SK-N-SH (cell line): ENCODE measurements around the gene KERA. TPM values are rescaled to one million over a fixed set of nuclear protein-coding genes. Genes with fewer than 3 reads are reported as not detected.

ENCODE experiments used
- CTCF ChIA-PET: fragments of 300-600, 350-600 bp; formaldehyde crosslinking; extraction: SDS; loops from one replicate; lab custom pipeline; 2021; lab: Yijun Ruan, JAX
- POLR2A ChIA-PET: fragments of 350-600 bp; sonication (Branson Sonifier 250); formaldehyde crosslinking; extraction: SDS; loops from one replicate; lab custom pipeline; 2020; ENCODE audit warnings: antibody characterized with exemption, inconsistent platforms; lab: Yijun Ruan, JAX
- DNase-seq: peaks from one replicate; pipeline ENCODE4 v3.0.0; 2012
- H2AFZ ChIP-seq: fragments of 200-600 bp; sonication (generic); 2 replicates; pipeline ENCODE4 v1.8.1; 2016; ENCODE audit warnings: antibody characterized with exemption, mild to moderate bottlenecking, low read depth
- H3F3A ChIP-seq: fragments of 200-600 bp; sonication (generic); replicated peaks from 2 replicates; pipeline ENCODE3; 2016; ENCODE audit warnings: antibody characterized with exemption, mild to moderate bottlenecking; ENCODE audit not compliant: insufficient read depth
- H3K27ac ChIP-seq, 2 experiments: fragments of 200-500 bp in 1 of 2; fragments of 200-600 bp in 1 of 2; sonication (Bioruptor generic) in 1 of 2; sonication (generic), shearing (Covaris generic) in 1 of 2; 2 replicates each; pipeline versions ENCODE4 v1.5.1 to v1.6.1; 2014 to 2016; ENCODE audit warnings: low read depth in 2 of 2, inconsistent platforms in 1 of 2, low read length in 1 of 2, mild to moderate bottlenecking in 1 of 2, mixed read lengths in 1 of 2
- H3K27me3 ChIP-seq: fragments of 200-600 bp; sonication (generic), shearing (Covaris generic); 2 replicates; pipeline ENCODE4 v1.6.1; 2016; ENCODE audit warnings: mixed run types; ENCODE audit not compliant: insufficient read depth
- H3K36me3 ChIP-seq, 2 experiments: fragments of 200-500 bp in 1 of 2; fragments of 200-600 bp in 1 of 2; sonication (Bioruptor generic) in 1 of 2; sonication (generic) in 1 of 2; replicated peaks in 1 of 2; 2 replicates each; pipeline versions ENCODE3 to v1.5.1; 2014 to 2016; ENCODE audit warnings: low read length in 1 of 2, mild to moderate bottlenecking in 1 of 2; ENCODE audit not compliant: insufficient read depth in 2 of 2, control insufficient read depth in 1 of 2
- H3K4me1 ChIP-seq, 2 experiments: fragments of 200-500 bp in 1 of 2; fragments of 200-600 bp in 1 of 2; sonication (Bioruptor generic) in 1 of 2; sonication (generic), shearing (Covaris generic) in 1 of 2; 2 replicates each; pipeline versions ENCODE4 v1.5.1 to v1.6.1; 2014 to 2016; ENCODE audit warnings: low read depth in 1 of 2, low read length in 1 of 2, mixed run types in 1 of 2; ENCODE audit not compliant: insufficient read depth in 2 of 2, control insufficient read depth in 1 of 2
- H3K4me2 ChIP-seq: fragments of 200-600 bp; sonication (generic), shearing (Covaris generic); 2 replicates; pipeline ENCODE4 v1.6.1; 2017; ENCODE audit warnings: mixed run types
- H3K4me3 ChIP-seq, 2 experiments: fragments of 200-500 bp in 1 of 2; fragments of 200-600 bp in 1 of 2; sonication (Bioruptor generic) in 1 of 2; sonication (generic), shearing (Covaris generic) in 1 of 2; 2 replicates each; pipeline versions ENCODE4 v1.5.1 to v1.8.1; 2014 to 2016; ENCODE audit warnings: low read depth in 2 of 2, inconsistent platforms in 1 of 2, low read length in 1 of 2, mild to moderate bottlenecking in 1 of 2, mixed read lengths in 1 of 2, moderate library complexity in 1 of 2
- H3K79me2 ChIP-seq: fragments of 200-600 bp; sonication (generic); 2 replicates; pipeline ENCODE4 v1.8.1; 2017; ENCODE audit warnings: mild to moderate bottlenecking; ENCODE audit not compliant: insufficient read depth
- H3K9ac ChIP-seq: fragments of 200-600 bp; sonication (generic); 2 replicates; pipeline ENCODE4 v1.6.1; 2017; ENCODE audit warnings: mixed run types
- H3K9me2 ChIP-seq: fragments of 200-600 bp; sonication (generic); 2 replicates; pipeline ENCODE4 v1.6.1; 2017; ENCODE audit warnings: mixed run types
- H3K9me3 ChIP-seq: fragments of 200-600 bp; sonication (generic); 2 replicates; pipeline ENCODE4 v1.6.1; 2017; ENCODE audit warnings: mixed run types, mild to moderate bottlenecking, moderate library complexity
- H4K20me1 ChIP-seq: fragments of 200-600 bp; sonication (generic); 2 replicates; pipeline ENCODE4 v1.6.1; 2017; ENCODE audit warnings: mild to moderate bottlenecking, mixed run types; ENCODE audit not compliant: insufficient read depth
- EP300 ChIP-seq, 2 experiments: IDR thresholded peaks; 2 replicates each; pipeline versions ENCODE4 v1.4.0 to v1.6.1; 2012; ENCODE audit warnings: borderline replicate concordance in 1 of 2, low read depth in 1 of 2, low read length in 1 of 2
- FOXM1 ChIP-seq: IDR thresholded peaks from 2 replicates; pipeline ENCODE4 v1.4.0; 2012; ENCODE audit warnings: low read depth, mild to moderate bottlenecking
- IRF3 ChIP-seq: fragments of 150-350 bp; IDR thresholded peaks from 2 replicates; pipeline ENCODE4 v1.6.1; 2016; ENCODE audit warnings: mild to moderate bottlenecking, low read depth, low read length
- JUND ChIP-seq: IDR thresholded peaks from 2 replicates; pipeline ENCODE4 v1.4.0; 2012
- MAX ChIP-seq: IDR thresholded peaks from 2 replicates; pipeline ENCODE4 v1.4.0; 2012; ENCODE audit warnings: low read depth
- MEF2A ChIP-seq: IDR thresholded peaks from 2 replicates; pipeline ENCODE4 v1.4.0; 2012; ENCODE audit warnings: low read depth, borderline replicate concordance
- MXI1 ChIP-seq: IDR thresholded peaks from 2 replicates; pipeline ENCODE4 v1.6.1; 2012; ENCODE audit warnings: mild to moderate bottlenecking, low read depth, low read length, improper control_type of control experiment
- PBX3 ChIP-seq: IDR thresholded peaks from 2 replicates; pipeline ENCODE4; 2012
- REST ChIP-seq: IDR thresholded peaks from 2 replicates; pipeline ENCODE4 v1.6.1; 2012; ENCODE audit warnings: mild to moderate bottlenecking, low read depth, low read length, moderate library complexity
- RFX5 ChIP-seq: IDR thresholded peaks from 2 replicates; pipeline ENCODE4 v1.6.1; 2012; ENCODE audit warnings: mild to moderate bottlenecking, improper control_type of control experiment, low read length
- SMC3 ChIP-seq: IDR thresholded peaks from 2 replicates; pipeline ENCODE4 v1.6.1; 2012; ENCODE audit warnings: low read depth, low read length, improper control_type of control experiment
- polyA plus RNA-seq, 3 experiments: library from polyadenylated mRNA; depleted of rRNA; stranded (reverse); fragments of >200 nt; gene quantifications; 2 replicates each; pipeline ENCODE4 v1.2.3, GENCODE V29; 2012

Gene KERA
- polyA plus RNA-seq, 1 of the 3 experiments (the other 2 are of a cell fraction): not detected

GRCh38 chr12:91098941-91099340 lies 41.1 kb upstream of the KERA start (continued):
- TF ChIP-seq REST: 0 out of 2 replicates have a peak, but pooled peaks have one; percentile 27
- TF ChIP-seq PBX3: peak; percentile 79

GRCh38 chr12:91098461-91098860 lies 40.6 kb upstream of the KERA start:
- H3K4me3 ChIP-seq: no peak overlapping the region
- ChIA-PET POLR2A (no interaction called here), CTCF (interaction anchor here (0.6 to 1.4 kb wide), 3 partner anchors 10 to 505 kb away, joined by 3 to 4 read pairs (median 3); no protein-coding TSS in a partner anchor)
- H3K27ac ChIP-seq: peak overlapping the region; percentile 76 to 83; a peak in 3 of 4 replicates
- peaks cover 0 to 14% of the 10 kb centered on the region in 2 experiments; a peak in 3 of 4 replicates for H3K4me1 ChIP-seq
- TF ChIP-seq MEF2A (no peak), RFX5 (no peak), IRF3 (no peak), FOXM1 (0 out of 2 replicates have a peak, but pooled peaks have one; percentile 1), JUND (no peak), EP300 (IDR thresholded peaks at IDR 0.05; ENCODE audit: borderline replicate concordance in 1 of 2, low read depth in 1 of 2, low read length in 1 of 2) (no peak; a peak in 1 of 4 replicates), SMC3 (no peak), MAX (no peak), MXI1 (no peak)
- TF ChIP-seq, all 33 proteins: peak for 1
- H2AFZ ChIP-seq: peak overlapping the region; percentile 39; the same call in 1 of the 2 replicates
- no peaks in the 10 kb centered on the region for H3K79me2 ChIP-seq
- peak overlapping the region; percentile 4; the same call in 1 of the 2 replicates for H3K9ac ChIP-seq
- no peaks in the 10 kb centered on the region for H4K20me1 ChIP-seq
- H3K27me3 ChIP-seq: no peaks in the 10 kb centered on the region
- H3K9me3 ChIP-seq: no peaks in the 10 kb centered on the region
- no peak for DNase-seq
- no peaks in the 10 kb centered on the region for H3K9me2 ChIP-seq
- H3K4me2 ChIP-seq: no peak overlapping the region
- peaks cover 2 to 8% of the 10 kb centered on the region in 2 experiments for H3K36me3 ChIP-seq
- H3F3A ChIP-seq: peaks cover 5% of the 10 kb centered on the region
